BJ (cell line): Measurements from ENCODE around the gene HOXA5. TPM values are rescaled to one million over a fixed set of nuclear protein-coding genes. Genes with fewer than 3 reads are reported as not detected.

Experiments used
- CTCF ChIA-PET: fragments of 350-600 bp; formaldehyde crosslinking; extraction: SDS; loops from one replicate; lab custom pipeline; 2021; ENCODE audit warnings: antibody characterized with exemption, inconsistent platforms; lab: Yijun Ruan, JAX
- POLR2A ChIA-PET: fragments of 300-600 bp; sonication (Branson Sonifier 250); formaldehyde crosslinking; extraction: SDS; loops from one replicate; lab custom pipeline; 2021; ENCODE audit warnings: antibody characterized with exemption; lab: Charles Lee
- DNase-seq: peaks from one replicate; pipeline ENCODE4 v3.0.0-alpha.2; 2011; ENCODE audit warnings: low read depth
- H3K27me3 ChIP-seq: 2 replicates; pipeline ENCODE4 v1.6.0; 2011; ENCODE audit warnings: low read length; ENCODE audit not compliant: control insufficient read depth, insufficient read depth
- H3K36me3 ChIP-seq: 2 replicates; pipeline ENCODE4 v1.5.1; 2011; ENCODE audit warnings: low read length; ENCODE audit not compliant: control insufficient read depth, insufficient read depth
- H3K4me3 ChIP-seq: 2 replicates; pipeline ENCODE4 v1.5.1; 2011; ENCODE audit warnings: low read depth, mild to moderate bottlenecking, control low read depth, low read length
- polyA plus RNA-seq: library from polyadenylated mRNA; depleted of rRNA; stranded (reverse); fragments of >200 nt; gene quantifications from 2 replicates; pipeline ENCODE4 v1.2.3, GENCODE V29; 2011
- TF ChIP-seq, protein P1 (sequence below): IDR thresholded peaks from 2 replicates; pipeline ENCODE4 v1.5.1; 2011; ENCODE audit warnings: low read depth, mild to moderate bottlenecking, control low read depth, inconsistent platforms, low read length, moderate library complexity; ENCODE audit not compliant: insufficient read depth

The HOXA5 gene
- polyA plus RNA-seq, 1 experiment: 1.2 TPM

DNA sequence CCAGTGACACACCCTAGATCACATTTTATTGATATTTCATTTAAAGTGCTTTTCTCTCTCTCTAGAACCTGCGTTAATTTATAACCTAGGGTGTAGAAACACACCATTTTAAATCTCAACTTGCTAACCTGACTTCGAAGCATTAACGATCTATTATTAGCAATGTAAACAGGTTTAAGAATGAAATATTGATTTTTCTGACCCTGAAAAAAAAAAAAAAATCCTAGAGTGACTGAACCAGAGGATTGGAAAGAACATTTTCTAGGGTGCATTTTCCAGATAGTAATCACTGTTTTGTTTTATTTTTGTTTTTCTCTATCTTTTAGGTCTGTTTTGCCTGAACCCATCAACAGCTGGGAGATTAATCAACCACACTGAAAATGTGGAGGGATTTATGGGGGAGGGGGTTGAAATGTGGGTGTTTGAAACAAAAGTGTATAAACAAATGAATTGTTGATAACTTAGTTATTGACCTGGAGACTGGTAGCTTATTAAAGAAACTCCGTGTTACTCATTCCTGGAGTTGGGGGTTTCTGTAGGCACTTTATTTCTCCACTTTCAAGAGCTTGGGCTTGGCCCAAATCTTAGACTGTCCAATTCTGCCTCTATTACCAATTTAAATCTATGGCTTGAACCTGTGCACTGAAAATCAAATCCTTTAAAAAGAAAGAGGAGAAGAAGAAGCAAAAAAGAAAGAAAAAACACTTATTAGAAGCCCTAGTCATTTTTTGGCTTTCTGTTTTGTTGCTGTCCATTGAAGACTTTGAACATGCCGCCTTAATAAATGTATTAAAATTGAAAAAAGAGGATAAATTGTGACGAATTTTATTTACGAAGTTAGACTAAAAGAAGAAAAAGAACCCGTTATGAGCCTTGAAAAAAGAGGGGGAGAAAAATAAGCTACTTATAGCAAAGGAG is 43.8 kb downstream of the HOXA5 start:
- TF ChIP-seq, protein P1, sequence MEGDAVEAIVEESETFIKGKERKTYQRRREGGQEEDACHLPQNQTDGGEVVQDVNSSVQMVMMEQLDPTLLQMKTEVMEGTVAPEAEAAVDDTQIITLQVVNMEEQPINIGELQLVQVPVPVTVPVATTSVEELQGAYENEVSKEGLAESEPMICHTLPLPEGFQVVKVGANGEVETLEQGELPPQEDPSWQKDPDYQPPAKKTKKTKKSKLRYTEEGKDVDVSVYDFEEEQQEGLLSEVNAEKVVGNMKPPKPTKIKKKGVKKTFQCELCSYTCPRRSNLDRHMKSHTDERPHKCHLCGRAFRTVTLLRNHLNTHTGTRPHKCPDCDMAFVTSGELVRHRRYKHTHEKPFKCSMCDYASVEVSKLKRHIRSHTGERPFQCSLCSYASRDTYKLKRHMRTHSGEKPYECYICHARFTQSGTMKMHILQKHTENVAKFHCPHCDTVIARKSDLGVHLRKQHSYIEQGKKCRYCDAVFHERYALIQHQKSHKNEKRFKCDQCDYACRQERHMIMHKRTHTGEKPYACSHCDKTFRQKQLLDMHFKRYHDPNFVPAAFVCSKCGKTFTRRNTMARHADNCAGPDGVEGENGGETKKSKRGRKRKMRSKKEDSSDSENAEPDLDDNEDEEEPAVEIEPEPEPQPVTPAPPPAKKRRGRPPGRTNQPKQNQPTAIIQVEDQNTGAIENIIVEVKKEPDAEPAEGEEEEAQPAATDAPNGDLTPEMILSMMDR: no peak
- ChIA-PET POLR2A (no interaction called here), CTCF (no interaction called here)
- no peak for DNase-seq
- no peak overlapping the region for H3K4me3 ChIP-seq
- H3K36me3 ChIP-seq: no peaks in the 10 kb centered on the region
- peaks cover 4% of the 10 kb centered on the region for H3K27me3 ChIP-seq

DNA sequence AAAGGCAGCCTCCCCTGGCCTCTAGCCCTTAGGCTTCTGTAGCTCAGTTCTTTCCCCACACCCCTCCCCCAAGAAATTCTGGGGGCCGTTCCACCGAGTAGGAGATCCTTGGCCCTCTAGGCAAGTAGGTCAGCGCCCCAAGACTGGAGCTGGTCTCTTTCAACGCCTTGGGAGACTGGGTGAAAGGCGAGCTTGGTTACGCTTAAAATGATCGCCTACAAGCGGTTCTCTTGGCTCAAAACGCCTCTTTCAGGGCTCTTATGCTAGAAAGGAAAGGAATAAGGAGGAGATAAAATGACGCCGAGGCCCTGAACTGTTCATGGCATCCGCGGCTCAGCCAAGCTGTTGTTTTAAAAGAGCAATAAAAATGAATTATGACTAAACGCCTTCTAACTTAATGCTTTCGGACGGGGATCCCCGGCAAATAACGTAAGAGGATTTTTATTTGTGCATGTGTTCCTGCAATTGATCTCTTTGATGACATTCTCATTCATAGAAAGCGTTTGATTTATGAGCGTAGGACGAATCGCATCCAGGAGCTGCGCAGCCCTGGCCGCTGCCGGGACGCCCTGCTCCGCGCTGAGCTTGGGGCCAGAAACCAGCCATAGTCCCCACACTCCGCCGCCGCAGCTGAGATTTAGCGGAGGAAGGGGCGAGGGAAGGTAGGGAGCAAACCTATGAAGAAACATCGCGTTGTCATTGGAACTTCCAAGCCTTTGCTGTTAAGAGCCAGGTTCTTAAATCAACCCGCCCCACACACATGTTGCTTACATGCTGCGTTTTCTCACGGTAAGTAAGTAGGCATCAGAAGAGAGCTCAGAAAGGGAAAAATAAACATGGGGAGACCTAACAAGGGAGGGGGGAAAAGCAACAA is 44.7 kb downstream of the HOXA5 start:
- Histone ChIP-seq H3K27me3 (peaks cover 2% of the 10 kb centered on the region), H3K4me3 (no peak overlapping the region), H3K36me3 (no peaks in the 10 kb centered on the region)
- ChIA-PET CTCF (no interaction called here), POLR2A (no interaction called here)
- DNase-seq: no peak
- TF ChIP-seq, protein P1: no peak

DNA sequence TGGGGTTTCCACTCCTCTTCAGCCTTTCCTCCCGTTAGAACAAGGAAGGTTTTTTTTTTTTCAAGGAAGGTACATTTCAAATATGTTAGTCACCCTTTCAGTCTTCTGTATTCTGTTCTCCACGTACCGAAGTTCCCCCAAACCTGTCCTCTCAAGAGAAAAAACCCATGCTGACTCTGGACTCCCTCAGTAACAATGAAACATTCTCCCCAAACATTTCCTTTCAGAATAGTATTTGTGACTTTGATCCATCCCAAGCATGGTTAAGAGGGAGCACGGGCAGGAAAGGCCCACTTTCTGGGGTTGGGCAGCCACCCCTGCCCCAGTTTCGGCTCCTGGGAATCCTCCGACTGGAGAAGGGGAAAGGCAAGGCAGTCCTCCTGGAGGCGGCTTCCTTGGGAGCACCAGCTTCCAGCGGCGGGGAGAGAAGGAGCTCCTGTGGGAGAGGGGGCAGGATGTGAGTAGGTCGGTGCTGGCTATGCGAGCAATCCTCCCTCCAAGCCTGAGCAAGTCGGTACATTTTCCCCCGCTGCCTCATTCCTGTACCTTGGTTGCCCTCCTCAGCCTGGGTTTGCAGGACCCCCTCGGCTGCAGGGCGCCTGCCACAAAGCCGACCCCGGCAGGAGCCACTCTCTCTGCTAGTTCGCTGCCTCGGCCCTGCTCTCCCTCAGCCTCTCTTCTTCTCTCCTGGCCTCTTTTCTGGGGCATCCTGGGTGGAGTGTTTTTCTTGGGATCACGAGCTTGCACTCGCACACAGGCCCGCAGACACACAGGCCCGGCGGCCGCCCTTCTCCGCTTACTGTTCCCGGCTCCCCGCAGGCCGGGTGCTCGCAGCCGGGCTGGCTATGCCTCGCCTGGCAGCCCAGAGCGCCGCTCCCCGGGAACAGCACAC is 45.5 kb downstream of the HOXA5 start:
- Histone ChIP-seq H3K4me3 (no peak overlapping the region), H3K36me3 (no peaks in the 10 kb centered on the region), H3K27me3 (no peaks in the 10 kb centered on the region)
- ChIA-PET POLR2A (no interaction called here), CTCF (no interaction called here)
- TF ChIP-seq, protein P1: no peak
- DNase-seq: no peak

DNA sequence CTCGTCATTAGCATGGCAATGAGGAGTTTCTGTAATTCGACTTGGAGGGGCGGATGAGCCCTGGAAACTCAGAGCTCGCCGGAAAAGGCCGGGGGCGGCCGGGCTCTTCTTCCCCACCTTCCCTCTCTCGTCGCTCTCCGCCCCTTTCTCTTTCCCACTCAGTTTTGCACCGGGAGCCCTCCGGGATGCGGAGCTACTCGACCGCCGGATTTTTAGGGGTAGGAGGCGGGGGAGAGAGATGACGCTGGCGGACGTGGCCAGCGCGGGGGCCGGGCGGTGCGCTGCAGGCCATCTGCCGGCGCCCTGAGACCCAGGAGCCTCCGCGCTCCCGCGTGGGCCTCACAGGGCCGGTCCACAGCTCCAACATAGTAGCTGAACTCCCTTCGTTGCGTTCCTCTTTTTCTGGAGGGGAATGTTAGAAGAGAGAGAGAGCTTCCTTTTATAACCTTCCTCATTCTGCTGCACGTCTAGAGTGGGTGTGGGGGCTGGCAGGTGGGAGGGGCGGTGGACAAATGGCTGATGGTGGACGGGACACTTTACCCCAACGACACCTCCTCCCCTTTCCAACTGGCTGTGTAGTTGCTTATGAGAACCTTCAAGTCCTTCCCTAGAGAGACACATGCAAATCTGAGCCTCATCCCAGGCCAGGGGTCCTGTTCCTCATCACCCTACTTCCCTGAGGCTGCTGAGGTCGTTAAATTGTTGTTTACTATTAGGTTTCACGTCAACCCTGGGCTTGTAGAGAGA is 46.5 kb downstream of the HOXA5 start:
- DNase-seq: no peak
- Histone ChIP-seq H3K4me3 (peak overlapping the region; percentile 87), H3K27me3 (no peaks in the 10 kb centered on the region), H3K36me3 (no peaks in the 10 kb centered on the region)
- POLR2A ChIA-PET: no interaction called here
- CTCF ChIA-PET: interaction anchor here (0.6 to 1.5 kb wide), 7 partner anchors 12 to 54 kb away, joined by 3 to 6 read pairs (median 3); partner anchors contain the start of gene HOXA5
- TF ChIP-seq, protein P1: no peak
